ENCODE data around the gene AK4.

DNA sequence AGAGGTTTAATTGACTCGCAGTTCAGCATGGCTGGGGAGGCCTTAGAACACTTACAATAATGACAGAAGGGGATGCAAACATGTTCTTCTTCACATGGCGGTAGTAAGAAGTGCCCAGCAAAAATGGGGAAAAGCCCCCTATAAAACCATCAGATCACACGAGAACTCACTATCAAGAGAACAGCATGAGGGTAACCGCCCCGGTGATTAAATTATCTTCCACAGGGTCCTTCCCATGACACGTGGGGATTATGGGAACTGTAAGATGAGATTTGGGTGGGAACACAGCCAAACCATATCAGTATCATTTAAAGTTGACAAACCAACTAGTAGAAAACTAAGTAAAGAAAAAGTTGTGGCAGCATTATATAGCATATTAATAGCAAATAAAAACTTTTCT is 90.0 kb downstream of the AK4 start:
- TF ChIP-seq, protein P1, sequence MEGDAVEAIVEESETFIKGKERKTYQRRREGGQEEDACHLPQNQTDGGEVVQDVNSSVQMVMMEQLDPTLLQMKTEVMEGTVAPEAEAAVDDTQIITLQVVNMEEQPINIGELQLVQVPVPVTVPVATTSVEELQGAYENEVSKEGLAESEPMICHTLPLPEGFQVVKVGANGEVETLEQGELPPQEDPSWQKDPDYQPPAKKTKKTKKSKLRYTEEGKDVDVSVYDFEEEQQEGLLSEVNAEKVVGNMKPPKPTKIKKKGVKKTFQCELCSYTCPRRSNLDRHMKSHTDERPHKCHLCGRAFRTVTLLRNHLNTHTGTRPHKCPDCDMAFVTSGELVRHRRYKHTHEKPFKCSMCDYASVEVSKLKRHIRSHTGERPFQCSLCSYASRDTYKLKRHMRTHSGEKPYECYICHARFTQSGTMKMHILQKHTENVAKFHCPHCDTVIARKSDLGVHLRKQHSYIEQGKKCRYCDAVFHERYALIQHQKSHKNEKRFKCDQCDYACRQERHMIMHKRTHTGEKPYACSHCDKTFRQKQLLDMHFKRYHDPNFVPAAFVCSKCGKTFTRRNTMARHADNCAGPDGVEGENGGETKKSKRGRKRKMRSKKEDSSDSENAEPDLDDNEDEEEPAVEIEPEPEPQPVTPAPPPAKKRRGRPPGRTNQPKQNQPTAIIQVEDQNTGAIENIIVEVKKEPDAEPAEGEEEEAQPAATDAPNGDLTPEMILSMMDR (IDR thresholded peaks at IDR 0.05) = no peak
- TF ChIP-seq POLR2A (IDR thresholded peaks at IDR 0.05) = no peak

Measured in esophagus squamous epithelium (tissue), 4 donors.